ENCODE measurements around the gene PRKN.

PRKN gene

DNA sequence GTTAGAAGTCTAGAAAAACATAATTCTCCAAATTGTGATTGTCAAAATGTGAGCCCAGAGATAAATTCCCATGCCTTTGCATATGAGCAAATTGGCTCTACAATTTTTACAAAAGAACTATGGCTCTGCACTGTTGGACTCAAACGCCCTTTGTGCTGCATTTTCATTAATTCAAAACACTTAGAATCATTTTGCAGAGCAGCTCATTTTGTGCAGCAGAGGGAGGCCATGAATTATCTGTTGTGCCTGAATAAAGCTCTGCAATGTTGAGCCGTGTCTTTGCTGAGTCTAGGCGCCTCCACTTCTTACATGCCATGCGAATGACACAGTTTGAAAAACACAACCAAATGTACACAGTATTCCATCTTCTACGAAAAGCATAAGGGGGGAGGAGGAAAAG, 230.2 kb downstream of the PRKN start:
- no peak for TF ChIP-seq CTCF (IDR thresholded peaks at IDR 0.05; ENCODE audit: low read depth, low read length)
- no peak for DNase-seq (ENCODE audit: extremely low read depth, low read depth)

- no peak for TF ChIP-seq CTCF (IDR thresholded peaks at IDR 0.05; ENCODE audit: low read depth, low read length)
Measured at GRCh38 chr6:162493917-162494316, 233.6 kb downstream of the PRKN start.

GRCh38 chr6:162491637-162492036, 235.9 kb downstream of the PRKN start:
- DNase-seq (ENCODE audit: extremely low read depth, low read depth) = no peak
- no peak for TF ChIP-seq CTCF (IDR thresholded peaks at IDR 0.05; ENCODE audit: low read depth, low read length)

More at GRCh38 chr6:162493917-162494316, 233.6 kb downstream of the PRKN start:
- no peak for DNase-seq (ENCODE audit: extremely low read depth, low read depth)

GRCh38 chr6:162489101-162489976, 238.2 kb downstream of the PRKN start:
- no peak for DNase-seq (ENCODE audit: extremely low read depth, low read depth)
- TF ChIP-seq CTCF (IDR thresholded peaks at IDR 0.05; ENCODE audit: low read depth, low read length) = no peak

DNA sequence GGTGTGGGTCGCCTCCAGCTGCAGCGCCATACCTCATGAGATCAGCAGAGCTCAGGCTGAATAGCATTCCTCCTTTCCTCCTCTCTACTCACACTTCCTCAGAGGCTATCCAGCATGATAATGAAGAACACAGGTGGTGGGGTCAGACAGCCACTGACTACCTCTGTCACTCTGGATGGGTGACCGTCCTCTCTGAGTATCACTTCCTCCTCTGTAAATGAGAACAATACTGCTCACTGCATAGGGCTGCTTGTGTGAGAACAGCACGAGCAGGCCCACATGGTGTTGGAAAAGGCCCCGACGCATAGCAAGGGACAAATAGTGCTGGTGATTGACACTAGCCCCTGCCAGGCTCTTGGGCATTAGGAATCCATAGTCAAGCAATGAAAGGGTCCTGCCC, 239.1 kb downstream of the PRKN start:
- no peak for DNase-seq (ENCODE audit: extremely low read depth, low read depth)
- no peak for TF ChIP-seq CTCF (IDR thresholded peaks at IDR 0.05; ENCODE audit: low read depth, low read length)

DNA sequence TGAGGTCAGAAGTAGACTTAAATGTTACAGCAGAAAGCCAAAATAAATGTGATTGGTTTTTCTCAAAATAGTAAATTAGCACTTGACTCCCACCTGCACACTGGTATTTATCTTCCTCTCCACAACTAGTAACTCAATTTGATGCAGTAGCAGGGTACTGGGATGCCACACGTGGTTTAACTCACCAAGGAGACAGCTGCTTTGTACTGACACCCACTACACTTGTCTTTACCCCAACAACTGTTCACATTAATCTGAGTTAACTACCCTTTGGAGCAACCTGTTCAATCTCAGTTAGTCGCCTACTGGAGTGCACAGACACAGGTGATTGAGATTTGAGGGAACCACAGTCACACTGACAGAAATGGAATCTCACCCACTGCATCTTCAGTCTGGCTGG, 242.1 kb downstream of the PRKN start:
- DNase-seq (ENCODE audit: extremely low read depth, low read depth) = no peak
- TF ChIP-seq CTCF (IDR thresholded peaks at IDR 0.05; ENCODE audit: low read depth, low read length) = no peak

- no peak for DNase-seq (ENCODE audit: extremely low read depth, low read depth)
- no peak for TF ChIP-seq CTCF (IDR thresholded peaks at IDR 0.05; ENCODE audit: low read depth, low read length)
Measured at GRCh38 chr6:162481938-162482337, 245.6 kb downstream of the PRKN start.

Data from AG09319 (cell line).